Ovary (tissue), 3 donors: Measurements from ENCODE around the gene CCNJL.

Experiments
- EP300 ChIP-seq: sonication (generic); formaldehyde crosslinking; IDR thresholded peaks from one replicate; pipeline ENCODE4 v1.6.1; 2017; ENCODE audit warnings: antibody characterized with exemption
- POLR2A ChIP-seq: fragments of 450-650 bp; IDR thresholded peaks from one replicate; pipeline ENCODE4 v1.6.1; 2017; ENCODE audit warnings: antibody characterized with exemption, mild to moderate bottlenecking, moderate library complexity
- TF ChIP-seq, protein P1 (sequence below), 3 donors: fragments of 450-650 bp in 2 of 3; fragments of 200-600 bp in 1 of 3; IDR thresholded peaks; one replicate each; pipeline versions ENCODE4 v1.5.1 to v1.8.0; 2016 to 2022; ENCODE audit warnings: antibody characterized with exemption in 3 of 3, mild to moderate bottlenecking in 1 of 3
- donor health status: DM: no; HTN: no; CAD: no.

DNA sequence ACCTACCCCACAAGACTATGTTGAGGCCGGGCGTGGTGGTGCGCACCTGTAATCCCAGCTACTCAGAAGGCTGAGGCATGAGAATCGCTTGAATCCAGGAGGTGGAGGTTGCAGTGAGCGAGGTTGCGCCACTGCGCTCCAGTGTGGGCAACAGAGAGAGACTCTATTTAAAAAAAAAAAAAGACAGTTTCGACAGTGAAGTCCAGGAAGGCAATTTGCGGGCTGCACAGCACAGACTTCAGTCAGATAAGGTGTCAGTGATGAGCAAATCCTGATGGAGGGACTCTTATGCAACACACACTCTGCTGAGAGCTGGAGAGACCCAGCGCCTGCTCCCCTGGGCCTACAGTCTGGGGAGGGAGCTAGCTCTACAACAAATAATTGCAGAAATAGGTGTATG, 14.2 kb downstream of the CCNJL start:
- TF ChIP-seq, protein P1, sequence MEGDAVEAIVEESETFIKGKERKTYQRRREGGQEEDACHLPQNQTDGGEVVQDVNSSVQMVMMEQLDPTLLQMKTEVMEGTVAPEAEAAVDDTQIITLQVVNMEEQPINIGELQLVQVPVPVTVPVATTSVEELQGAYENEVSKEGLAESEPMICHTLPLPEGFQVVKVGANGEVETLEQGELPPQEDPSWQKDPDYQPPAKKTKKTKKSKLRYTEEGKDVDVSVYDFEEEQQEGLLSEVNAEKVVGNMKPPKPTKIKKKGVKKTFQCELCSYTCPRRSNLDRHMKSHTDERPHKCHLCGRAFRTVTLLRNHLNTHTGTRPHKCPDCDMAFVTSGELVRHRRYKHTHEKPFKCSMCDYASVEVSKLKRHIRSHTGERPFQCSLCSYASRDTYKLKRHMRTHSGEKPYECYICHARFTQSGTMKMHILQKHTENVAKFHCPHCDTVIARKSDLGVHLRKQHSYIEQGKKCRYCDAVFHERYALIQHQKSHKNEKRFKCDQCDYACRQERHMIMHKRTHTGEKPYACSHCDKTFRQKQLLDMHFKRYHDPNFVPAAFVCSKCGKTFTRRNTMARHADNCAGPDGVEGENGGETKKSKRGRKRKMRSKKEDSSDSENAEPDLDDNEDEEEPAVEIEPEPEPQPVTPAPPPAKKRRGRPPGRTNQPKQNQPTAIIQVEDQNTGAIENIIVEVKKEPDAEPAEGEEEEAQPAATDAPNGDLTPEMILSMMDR (IDR thresholded peaks at IDR 0.05): no peak
- TF ChIP-seq POLR2A: no peak
- TF ChIP-seq EP300: no peak
